ENCODE results near the gene FOXP1.

FOXP1 gene

DNA sequence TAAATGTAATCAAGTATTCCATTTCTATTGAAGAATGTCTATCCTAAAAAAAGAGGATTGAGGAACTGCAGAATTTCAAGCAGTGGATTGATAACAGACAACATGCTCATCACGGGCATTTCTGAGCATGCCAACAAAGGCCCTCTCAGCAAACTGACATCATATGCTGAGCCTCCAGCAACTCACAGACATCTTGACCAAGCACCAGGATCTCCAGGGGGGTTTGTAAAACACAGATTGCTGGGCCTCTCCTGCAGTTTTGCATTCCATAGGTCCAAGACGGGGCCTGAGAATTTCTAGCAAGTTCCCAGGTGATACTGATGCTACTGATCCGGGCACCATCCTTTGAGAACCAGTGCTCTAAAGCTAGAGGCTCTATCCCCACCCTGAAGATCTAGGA lies 85.0 kb downstream of the FOXP1 start:
- Histone ChIP-seq H3K9me3 (ENCODE audit: low read length) (no peaks in the 10 kb centered on the region), H2AFZ (ENCODE audit: low read length) (no peak overlapping the region), H3K4me1 (ENCODE audit: insufficient read depth, low read length, severe bottlenecking) (peaks cover 61% of the 10 kb centered on the region), H3K27me3 (ENCODE audit: insufficient read depth, low read length) (no peaks in the 10 kb centered on the region), H3F3A (ENCODE audit: insufficient read depth, low read length) (no peaks in the 10 kb centered on the region), H3K9ac (ENCODE audit: low read length) (no peak overlapping the region), H3K79me2 (ENCODE audit: insufficient read depth, low read length) (peaks cover 59% of the 10 kb centered on the region), H3K36me3 (ENCODE audit: insufficient read depth, low read length) (peaks cover 21% of the 10 kb centered on the region), H3K4me3 (ENCODE audit: low read depth, low read length, poor library complexity, severe bottlenecking) (no peak overlapping the region), H3K27ac (ENCODE audit: low read depth, low read length, poor library complexity, severe bottlenecking) (no peak overlapping the region), H4K20me1 (ENCODE audit: insufficient read depth, low read length) (no peaks in the 10 kb centered on the region), H3K9me2 (ENCODE audit: low read depth, low read length) (no peaks in the 10 kb centered on the region), H3K4me2 (ENCODE audit: low read length) (no peak overlapping the region)
- no peak for TF ChIP-seq EZH2 (IDR thresholded peaks at IDR 0.05; ENCODE audit: borderline replicate concordance, low read length)
- TF ChIP-seq, protein P1, sequence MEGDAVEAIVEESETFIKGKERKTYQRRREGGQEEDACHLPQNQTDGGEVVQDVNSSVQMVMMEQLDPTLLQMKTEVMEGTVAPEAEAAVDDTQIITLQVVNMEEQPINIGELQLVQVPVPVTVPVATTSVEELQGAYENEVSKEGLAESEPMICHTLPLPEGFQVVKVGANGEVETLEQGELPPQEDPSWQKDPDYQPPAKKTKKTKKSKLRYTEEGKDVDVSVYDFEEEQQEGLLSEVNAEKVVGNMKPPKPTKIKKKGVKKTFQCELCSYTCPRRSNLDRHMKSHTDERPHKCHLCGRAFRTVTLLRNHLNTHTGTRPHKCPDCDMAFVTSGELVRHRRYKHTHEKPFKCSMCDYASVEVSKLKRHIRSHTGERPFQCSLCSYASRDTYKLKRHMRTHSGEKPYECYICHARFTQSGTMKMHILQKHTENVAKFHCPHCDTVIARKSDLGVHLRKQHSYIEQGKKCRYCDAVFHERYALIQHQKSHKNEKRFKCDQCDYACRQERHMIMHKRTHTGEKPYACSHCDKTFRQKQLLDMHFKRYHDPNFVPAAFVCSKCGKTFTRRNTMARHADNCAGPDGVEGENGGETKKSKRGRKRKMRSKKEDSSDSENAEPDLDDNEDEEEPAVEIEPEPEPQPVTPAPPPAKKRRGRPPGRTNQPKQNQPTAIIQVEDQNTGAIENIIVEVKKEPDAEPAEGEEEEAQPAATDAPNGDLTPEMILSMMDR (IDR thresholded peaks at IDR 0.05; ENCODE audit: low read length), result no peak

DNA sequence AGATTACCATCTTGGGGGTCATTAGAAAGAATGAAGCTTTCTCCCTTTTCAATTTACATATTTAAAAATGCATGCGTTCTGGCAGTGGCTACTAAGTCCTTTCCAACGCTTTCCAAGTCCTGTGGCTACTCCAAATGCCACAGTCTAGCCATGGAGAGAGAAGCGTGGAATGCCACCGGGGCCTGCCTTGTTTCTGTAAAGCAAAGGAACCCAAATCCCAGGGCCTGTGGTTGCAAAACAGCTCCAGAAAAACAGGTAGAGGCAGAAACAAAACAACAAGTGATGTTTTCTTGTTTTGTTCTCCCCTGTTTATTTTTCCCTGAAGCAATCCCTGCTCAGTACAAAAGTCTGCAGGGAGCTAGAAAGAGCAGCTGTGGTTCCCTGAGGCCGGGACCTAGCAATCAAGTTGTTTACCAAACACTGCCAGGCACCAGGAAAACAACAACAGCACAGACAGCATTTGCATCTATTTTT lies 85.5 kb downstream of the FOXP1 start:
- no peak overlapping the region for H3K4me2 ChIP-seq (ENCODE audit: low read length)
- TF ChIP-seq, protein P1 (IDR thresholded peaks at IDR 0.05; ENCODE audit: low read length), result no peak
- TF ChIP-seq EZH2 (IDR thresholded peaks at IDR 0.05; ENCODE audit: borderline replicate concordance, low read length), result no peak
- peaks cover 27% of the 10 kb centered on the region for H3K36me3 ChIP-seq (ENCODE audit: insufficient read depth, low read length)
- H3K27ac ChIP-seq (ENCODE audit: low read depth, low read length, poor library complexity, severe bottlenecking), result no peak overlapping the region
- H2AFZ ChIP-seq (ENCODE audit: low read length), result no peak overlapping the region
- no peaks in the 10 kb centered on the region for H3K9me2 ChIP-seq (ENCODE audit: low read depth, low read length)
- peaks cover 54% of the 10 kb centered on the region for H3K79me2 ChIP-seq (ENCODE audit: insufficient read depth, low read length)
- no peak overlapping the region for H3K4me3 ChIP-seq (ENCODE audit: low read depth, low read length, poor library complexity, severe bottlenecking)
- H3K4me1 ChIP-seq (ENCODE audit: insufficient read depth, low read length, severe bottlenecking), result peaks cover 56% of the 10 kb centered on the region
- no peaks in the 10 kb centered on the region for H3K27me3 ChIP-seq (ENCODE audit: insufficient read depth, low read length)
- no peaks in the 10 kb centered on the region for H4K20me1 ChIP-seq (ENCODE audit: insufficient read depth, low read length)
- no peaks in the 10 kb centered on the region for H3K9me3 ChIP-seq (ENCODE audit: low read length)
- no peak overlapping the region for H3K9ac ChIP-seq (ENCODE audit: low read length)
- H3F3A ChIP-seq (ENCODE audit: insufficient read depth, low read length), result no peaks in the 10 kb centered on the region

GRCh38 chr3:71497367-71497897 lies 86.1 kb downstream of the FOXP1 start:
- no peaks in the 10 kb centered on the region for H3K27me3 ChIP-seq (ENCODE audit: insufficient read depth, low read length)
- H3K4me1 ChIP-seq (ENCODE audit: insufficient read depth, low read length, severe bottlenecking), result peaks cover 50% of the 10 kb centered on the region
- H3K36me3 ChIP-seq (ENCODE audit: insufficient read depth, low read length), result peaks cover 33% of the 10 kb centered on the region
- H3K9ac ChIP-seq (ENCODE audit: low read length), result no peak overlapping the region
- H2AFZ ChIP-seq (ENCODE audit: low read length), result no peak overlapping the region
- H3K4me3 ChIP-seq (ENCODE audit: low read depth, low read length, poor library complexity, severe bottlenecking), result no peak overlapping the region
- TF ChIP-seq EZH2 (IDR thresholded peaks at IDR 0.05; ENCODE audit: borderline replicate concordance, low read length), result no peak
- TF ChIP-seq, protein P1 (IDR thresholded peaks at IDR 0.05; ENCODE audit: low read length), result no peak
- no peaks in the 10 kb centered on the region for H3F3A ChIP-seq (ENCODE audit: insufficient read depth, low read length)
- no peaks in the 10 kb centered on the region for H3K9me3 ChIP-seq (ENCODE audit: low read length)
- H3K27ac ChIP-seq (ENCODE audit: low read depth, low read length, poor library complexity, severe bottlenecking), result no peak overlapping the region
- H3K4me2 ChIP-seq (ENCODE audit: low read length), result no peak overlapping the region
- H3K79me2 ChIP-seq (ENCODE audit: insufficient read depth, low read length), result peaks cover 48% of the 10 kb centered on the region
- no peaks in the 10 kb centered on the region for H3K9me2 ChIP-seq (ENCODE audit: low read depth, low read length)
- no peaks in the 10 kb centered on the region for H4K20me1 ChIP-seq (ENCODE audit: insufficient read depth, low read length)
